GM23338 (cell line): ENCODE results near the gene DPH6. TPM values are rescaled to one million over a fixed set of nuclear protein-coding genes. Genes with fewer than 3 reads are reported as not detected.

Experiments used
- ATAC-seq: fragments of 200-7000 bp; cut with Tn5 transposase; 3 replicates; pipeline ENCODE4 v1.9.1; 2020
- DNase-seq: peaks from one replicate; pipeline ENCODE4 v3.0.0-alpha.2; 2015; ENCODE audit warnings: low spot score
- H2AFZ ChIP-seq: fragments of 200-600 bp; sonication (generic); 2 replicates; pipeline ENCODE4 v1.8.0; 2016; ENCODE audit warnings: antibody characterized with exemption, mild to moderate bottlenecking, moderate library complexity
- H3F3A ChIP-seq: fragments of 200-600 bp; sonication (generic); replicated peaks from 2 replicates; pipeline ENCODE4 v1.8.0; 2017; ENCODE audit warnings: antibody characterized with exemption, mixed run types, low read depth
- H3K27ac ChIP-seq: fragments of 200-600 bp; sonication (generic); 2 replicates; pipeline ENCODE4 v1.6.1; 2016; ENCODE audit warnings: low read depth
- H3K27me3 ChIP-seq: fragments of 200-600 bp; sonication (generic); 2 replicates; pipeline ENCODE4 v1.8.0; 2016; ENCODE audit warnings: mild to moderate bottlenecking, mixed run types, moderate library complexity; ENCODE audit not compliant: insufficient read depth
- H3K36me3 ChIP-seq: fragments of 200-600 bp; sonication (generic); 2 replicates; pipeline ENCODE4 v1.8.0; 2016; ENCODE audit warnings: mild to moderate bottlenecking; ENCODE audit not compliant: insufficient read depth
- H3K4me1 ChIP-seq: fragments of 200-600 bp; sonication (generic); 2 replicates; pipeline ENCODE4 v1.8.0; 2016; ENCODE audit warnings: mild to moderate bottlenecking, moderate library complexity; ENCODE audit not compliant: insufficient read depth
- H3K4me2 ChIP-seq: fragments of 200-600 bp; sonication (generic); 2 replicates; pipeline ENCODE4 v1.7.1; 2017; ENCODE audit warnings: mixed run types
- H3K4me3 ChIP-seq: fragments of 200-600 bp; sonication (generic); 2 replicates; pipeline ENCODE4 v1.6.1; 2016; ENCODE audit warnings: mixed run types
- H3K79me2 ChIP-seq: fragments of 200-600 bp; sonication (generic); replicated peaks from 2 replicates; pipeline ENCODE4 v1.8.0; 2017; ENCODE audit warnings: mild to moderate bottlenecking; ENCODE audit not compliant: insufficient read depth
- H3K9me2 ChIP-seq: fragments of 200-600 bp; sonication (generic); 2 replicates; pipeline ENCODE4 v1.8.0; 2017; ENCODE audit not compliant: insufficient read depth
- H4K20me1 ChIP-seq: fragments of 200-600 bp; sonication (generic); replicated peaks from 2 replicates; pipeline ENCODE4 v1.8.0; 2017; ENCODE audit warnings: mild to moderate bottlenecking; ENCODE audit not compliant: insufficient read depth
- H3K27ac Mint-ChIP-seq: 2 replicates; pipeline ENCODE4 v1.8.0; 2020; ENCODE audit warnings: inconsistent platforms, mild to moderate bottlenecking, moderate library complexity, mixed read lengths
- H3K27me3 Mint-ChIP-seq: 3 replicates; pipeline ENCODE4 v1.8.0; 2022; ENCODE audit warnings: low read depth, mild to moderate bottlenecking, moderate library complexity, mixed read lengths, inconsistent platforms; ENCODE audit not compliant: insufficient read depth, poor library complexity
- H3K36me3 Mint-ChIP-seq: 3 replicates; pipeline ENCODE4 v1.8.0; 2021; ENCODE audit warnings: low read depth, mild to moderate bottlenecking, inconsistent platforms, moderate library complexity, mixed read lengths
- H3K4me1 Mint-ChIP-seq: 3 replicates; pipeline ENCODE4 v1.8.0; 2020; ENCODE audit warnings: mild to moderate bottlenecking, inconsistent platforms, mixed read lengths
- H3K4me3 Mint-ChIP-seq: 3 replicates; pipeline ENCODE4 v1.8.0; 2021; ENCODE audit warnings: moderate library complexity, mild to moderate bottlenecking, inconsistent platforms, mixed read lengths
- H3K9me3 Mint-ChIP-seq: 3 replicates; pipeline ENCODE4 v1.8.0; 2020; ENCODE audit warnings: moderate library complexity, mild to moderate bottlenecking, inconsistent platforms, mixed read lengths
- CREB1 ChIP-seq: fragments of 250-450 bp; sonication (Bioruptor Pico); IDR thresholded peaks from 2 replicates; pipeline ENCODE4 v1.5.0; 2020; ENCODE audit warnings: low read depth, mild to moderate bottlenecking, moderate library complexity
- EZH2 ChIP-seq: fragments of 200-600 bp; sonication (generic); IDR thresholded peaks from one replicate; pipeline ENCODE4 v1.8.0; 2017; ENCODE audit warnings: antibody characterized with exemption, mild to moderate bottlenecking, low read depth; ENCODE audit not compliant: unreplicated experiment
- EZH2phosphoT487 ChIP-seq: fragments of 200-600 bp; sonication (generic); IDR thresholded peaks from one replicate; pipeline ENCODE4 v1.8.1; 2018; ENCODE audit warnings: antibody characterized with exemption; ENCODE audit not compliant: unreplicated experiment
- JUNB ChIP-seq: IDR thresholded peaks from one replicate; pipeline ENCODE4 v1.6.1; 2016; ENCODE audit warnings: antibody characterized with exemption; ENCODE audit not compliant: unreplicated experiment
- NANOG ChIP-seq: IDR thresholded peaks from 2 replicates; pipeline ENCODE4 v1.6.1; 2016; ENCODE audit warnings: antibody characterized with exemption, borderline replicate concordance
- POLR2AphosphoS5 ChIP-seq: IDR thresholded peaks from 2 replicates; pipeline ENCODE4 v1.6.1; 2016; ENCODE audit warnings: antibody characterized with exemption, low read depth
- REST ChIP-seq: IDR thresholded peaks from one replicate; pipeline ENCODE4 v1.6.1; 2018; ENCODE audit warnings: antibody characterized with exemption; ENCODE audit not compliant: unreplicated experiment
- STAT1 ChIP-seq: IDR thresholded peaks from one replicate; pipeline ENCODE4 v1.6.1; 2016; ENCODE audit warnings: antibody characterized with exemption; ENCODE audit not compliant: unreplicated experiment
- ZNF114 ChIP-seq: fragments of 250-450 bp; sonication (Bioruptor Pico); IDR thresholded peaks from 2 replicates; pipeline ENCODE4 v1.5.0; 2020; ENCODE audit warnings: mild to moderate bottlenecking, moderate library complexity
- ZNF331 ChIP-seq: fragments of 250-450 bp; sonication (Bioruptor Pico); IDR thresholded peaks from 2 replicates; pipeline ENCODE4 v1.5.0; 2020; ENCODE audit warnings: low read depth, mild to moderate bottlenecking, moderate library complexity
- polyA plus RNA-seq: library from polyadenylated mRNA; unstranded; fragments of >200 nt; fragmentation: Nextera tagmentation; extraction: Ambion mirVana; gene quantifications from 2 replicates; pipeline ENCODE4 v1.2.1, GENCODE V29; 2016
- total RNA-seq: library from RNA; depleted of rRNA; stranded (reverse); fragments of >200 nt; shearing (Covaris generic); gene quantifications from 2 replicates; pipeline ENCODE4 v1.2.3, GENCODE V29; 2014
- TF ChIP-seq, protein P1 (sequence below), 2 experiments: fragments of 200-600 bp in 1 of 2; sonication (generic) in 1 of 2; conservative IDR thresholded peaks; 2 replicates each; pipeline versions ENCODE4 v1.5.1 to v1.6.1; 2016 to 2017; ENCODE audit warnings: antibody characterized with exemption in 2 of 2, low read depth in 2 of 2, mild to moderate bottlenecking in 2 of 2, moderate library complexity in 1 of 2
- TF ChIP-seq, protein P2 (sequence below): IDR thresholded peaks from 2 replicates; pipeline ENCODE4 v1.6.1; 2016; ENCODE audit warnings: antibody characterized with exemption

The DPH6 gene
- total and polyA plus RNA-seq, 2 experiments from 2014 or later: 37.9 to 46.9 TPM

- no peak for DNase-seq
- no peaks in the 10 kb centered on the region for H3K27me3 ChIP-seq
- H3K4me1 ChIP-seq: no peaks in the 10 kb centered on the region
- H3K36me3 ChIP-seq: no peaks in the 10 kb centered on the region
- Mint-ChIP-seq H3K36me3 (no peaks in the 10 kb centered on the region), H3K9me3 (no peaks in the 10 kb centered on the region), H3K4me3 (no peak overlapping the region), H3K27ac (no peak overlapping the region), H3K4me1 (no peaks in the 10 kb centered on the region), H3K27me3 (peaks cover 2% of the 10 kb centered on the region)
- no peaks in the 10 kb centered on the region for H3K9me2 ChIP-seq
- no peak overlapping the region for H2AFZ ChIP-seq
- ATAC-seq: no peak
- TF ChIP-seq ZNF114 (CRISPR knock-in tag) (no peak), ZNF331 (CRISPR knock-in tag) (no peak), STAT1 (no peak), CREB1 (no peak), NANOG (no peak), REST (no peak), POLR2AphosphoS5 (no peak)
- TF ChIP-seq, protein P1, sequence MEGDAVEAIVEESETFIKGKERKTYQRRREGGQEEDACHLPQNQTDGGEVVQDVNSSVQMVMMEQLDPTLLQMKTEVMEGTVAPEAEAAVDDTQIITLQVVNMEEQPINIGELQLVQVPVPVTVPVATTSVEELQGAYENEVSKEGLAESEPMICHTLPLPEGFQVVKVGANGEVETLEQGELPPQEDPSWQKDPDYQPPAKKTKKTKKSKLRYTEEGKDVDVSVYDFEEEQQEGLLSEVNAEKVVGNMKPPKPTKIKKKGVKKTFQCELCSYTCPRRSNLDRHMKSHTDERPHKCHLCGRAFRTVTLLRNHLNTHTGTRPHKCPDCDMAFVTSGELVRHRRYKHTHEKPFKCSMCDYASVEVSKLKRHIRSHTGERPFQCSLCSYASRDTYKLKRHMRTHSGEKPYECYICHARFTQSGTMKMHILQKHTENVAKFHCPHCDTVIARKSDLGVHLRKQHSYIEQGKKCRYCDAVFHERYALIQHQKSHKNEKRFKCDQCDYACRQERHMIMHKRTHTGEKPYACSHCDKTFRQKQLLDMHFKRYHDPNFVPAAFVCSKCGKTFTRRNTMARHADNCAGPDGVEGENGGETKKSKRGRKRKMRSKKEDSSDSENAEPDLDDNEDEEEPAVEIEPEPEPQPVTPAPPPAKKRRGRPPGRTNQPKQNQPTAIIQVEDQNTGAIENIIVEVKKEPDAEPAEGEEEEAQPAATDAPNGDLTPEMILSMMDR (conservative IDR thresholded peaks at IDR 0.05; ENCODE audit: low read depth in 2 of 2): no peak
- H3K4me2 ChIP-seq: no peak overlapping the region
- no peaks in the 10 kb centered on the region for H4K20me1 ChIP-seq
- no peak overlapping the region for H3K27ac ChIP-seq
- no peaks in the 10 kb centered on the region for H3F3A ChIP-seq
- no peaks in the 10 kb centered on the region for H3K79me2 ChIP-seq
- H3K4me3 ChIP-seq: no peak overlapping the region
These were observed 19.9 kb upstream of the DPH6 start for GRCh38 chr15:35565901-35566300.

GRCh38 chr15:35562641-35563040, 16.7 kb upstream of the DPH6 start:
- Histone ChIP-seq H3K9me2 (no peaks in the 10 kb centered on the region), H3K79me2 (no peaks in the 10 kb centered on the region), H3F3A (no peaks in the 10 kb centered on the region), H3K36me3 (no peaks in the 10 kb centered on the region), H2AFZ (no peak overlapping the region), H3K4me2 (no peak overlapping the region), H3K27ac (no peak overlapping the region), H4K20me1 (no peaks in the 10 kb centered on the region), H3K4me3 (no peak overlapping the region), H3K27me3 (no peaks in the 10 kb centered on the region), H3K4me1 (no peaks in the 10 kb centered on the region)
- Mint-ChIP-seq H3K4me3 (no peak overlapping the region), H3K27ac (no peak overlapping the region), H3K4me1 (no peaks in the 10 kb centered on the region; the same call in 2 of the 3 replicates), H3K9me3 (no peaks in the 10 kb centered on the region), H3K27me3 (no peaks in the 10 kb centered on the region), H3K36me3 (no peaks in the 10 kb centered on the region)
- DNase-seq: no peak
- no peak for ATAC-seq
- TF ChIP-seq, protein P2, sequence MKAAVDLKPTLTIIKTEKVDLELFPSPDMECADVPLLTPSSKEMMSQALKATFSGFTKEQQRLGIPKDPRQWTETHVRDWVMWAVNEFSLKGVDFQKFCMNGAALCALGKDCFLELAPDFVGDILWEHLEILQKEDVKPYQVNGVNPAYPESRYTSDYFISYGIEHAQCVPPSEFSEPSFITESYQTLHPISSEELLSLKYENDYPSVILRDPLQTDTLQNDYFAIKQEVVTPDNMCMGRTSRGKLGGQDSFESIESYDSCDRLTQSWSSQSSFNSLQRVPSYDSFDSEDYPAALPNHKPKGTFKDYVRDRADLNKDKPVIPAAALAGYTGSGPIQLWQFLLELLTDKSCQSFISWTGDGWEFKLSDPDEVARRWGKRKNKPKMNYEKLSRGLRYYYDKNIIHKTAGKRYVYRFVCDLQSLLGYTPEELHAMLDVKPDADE: no peak
- TF ChIP-seq ZNF331 (CRISPR knock-in tag): no peak
- TF ChIP-seq POLR2AphosphoS5: no peak
- TF ChIP-seq NANOG: no peak
- no peak for TF ChIP-seq CREB1
- no peak for TF ChIP-seq REST
- TF ChIP-seq EZH2: no peak
- no peak for TF ChIP-seq STAT1
- no peak for TF ChIP-seq ZNF114 (CRISPR knock-in tag)
- no peak for TF ChIP-seq EZH2phosphoT487
- TF ChIP-seq, protein P1 (conservative IDR thresholded peaks at IDR 0.05; ENCODE audit: low read depth in 2 of 2): no peak
- no peak for TF ChIP-seq JUNB
